Measurements from ENCODE around the gene ACER2. TPM values are rescaled to one million over a fixed set of nuclear protein-coding genes. Genes with fewer than 3 reads are reported as not detected.

ACER2 gene
- total and polyA plus RNA-seq, 2 of the 4 experiments (the other 2 are of a cell fraction): 0.84 to 1.6 TPM

GRCh38 chr9:19470981-19471650 lies 62.3 kb downstream of the ACER2 start:
- in situ Hi-C loops (cut with MboI; ENCODE audit: low sequenced_read_pairs) (no loop called here), dilution Hi-C loops (cut with HindIII; ENCODE audit: low sequenced_read_pairs, unreplicated experiment) (no loop called here), intact Hi-C loops (cut with micrococcal nuclease) (no loop called here)
- no peak overlapping the region for H2BK5ac ChIP-seq (ENCODE audit: low read depth, low read length, poor library complexity, severe bottlenecking)
- no peak overlapping the region for H2BK15ac ChIP-seq (ENCODE audit: low read depth, low read length)
- no peak for TF ChIP-seq FOS (IDR thresholded peaks at IDR 0.05; ENCODE audit: low read depth, low read length)
- TF ChIP-seq MAZ (IDR thresholded peaks at IDR 0.05; ENCODE audit: borderline replicate concordance, low read depth, low read length): no peak
- TF ChIP-seq RAD21 (IDR thresholded peaks at IDR 0.05; ENCODE audit: low read length): no peak
- TF ChIP-seq USF2 (IDR thresholded peaks at IDR 0.05; ENCODE audit: low read depth, low read length): no peak
- TF ChIP-seq RFX5 (IDR thresholded peaks at IDR 0.05; ENCODE audit: low read depth, low read length): no peak
- no peak for TF ChIP-seq SMC3 (IDR thresholded peaks at IDR 0.05; ENCODE audit: low read depth, low read length)
- no peak for TF ChIP-seq RCOR1 (IDR thresholded peaks at IDR 0.05; ENCODE audit: insufficient replicate concordance, low read length)
- no peak for TF ChIP-seq NFE2L2 (IDR thresholded peaks at IDR 0.05; ENCODE audit: low read depth, low read length)
- no peak for TF ChIP-seq CTCF (conservative IDR thresholded peaks at IDR 0.05; ENCODE audit: low read depth, low read length)
- TF ChIP-seq CEBPB (IDR thresholded peaks at IDR 0.05; ENCODE audit: low read depth, low read length): no peak
- TF ChIP-seq MXI1 (IDR thresholded peaks at IDR 0.05; ENCODE audit: borderline replicate concordance, low read depth, low read length): no peak
- TF ChIP-seq POLR2A (IDR thresholded peaks at IDR 0.05; ENCODE audit: low read depth, low read length): no peak
- TF ChIP-seq MAFK (IDR thresholded peaks at IDR 0.05; ENCODE audit: low read depth, low read length): no peak
- TF ChIP-seq CHD1 (IDR thresholded peaks at IDR 0.05; ENCODE audit: low read depth, low read length): no peak
- TF ChIP-seq ELK1 (IDR thresholded peaks at IDR 0.05; ENCODE audit: borderline replicate concordance, low read depth, low read length): no peak
- TF ChIP-seq BHLHE40 (IDR thresholded peaks at IDR 0.05; ENCODE audit: low read depth, low read length): no peak
- H4K5ac ChIP-seq (ENCODE audit: low read depth, low read length): no peak overlapping the region
- no peaks in the 10 kb centered on the region; the same call in 1 of the 2 replicates for H3K9me1 ChIP-seq (ENCODE audit: insufficient read depth, low read length)
- no peak overlapping the region for H3K18ac ChIP-seq (ENCODE audit: low read depth, low read length)
- H3K27ac ChIP-seq (ENCODE audit: insufficient read depth, low read length): no peak overlapping the region
- no peak overlapping the region for H3K4me3 ChIP-seq (ENCODE audit: insufficient read depth, low read depth, low read length)
- ChIA-PET POLR2A (ENCODE audit: unreplicated experiment) (no interaction called here), CTCF (interaction anchor here (1.0 to 1.5 kb wide), 2 partner anchors 16 to 451 kb away, joined by 4 read pairs; no protein-coding TSS in a partner anchor)
- WGBS, 2 experiments (ENCODE audit: extremely low coverage in 2 of 2, insufficient read length in 1 of 2): no CpG with 5 or more reads among the region's 10 CpGs
- DNase-seq (peak; percentile 13), ATAC-seq (ENCODE audit: low read depth) (peak; percentile 53)
- no peaks in the 10 kb centered on the region for H3K36me3 ChIP-seq (ENCODE audit: control insufficient read depth, insufficient read depth, low read length)
- no peaks in the 10 kb centered on the region for H3K4me1 ChIP-seq (ENCODE audit: control insufficient read depth, insufficient read depth, low read length)
- no peak overlapping the region for H2AK9ac ChIP-seq (replicated peaks; ENCODE audit: low read depth, low read length, poor library complexity)
- no peak overlapping the region for H3K4ac ChIP-seq (ENCODE audit: low read depth, low read length)
- H2AFZ ChIP-seq (replicated peaks; ENCODE audit: low read length, poor library complexity): no peak overlapping the region
- peak overlapping the region; percentile 66 for H3K4me2 ChIP-seq (ENCODE audit: low read depth, low read length)
- no peak overlapping the region for H3K14ac ChIP-seq (replicated peaks; ENCODE audit: low read depth, low read length)
- BruUV-seq (replicated peaks): no TSS peak
- no peaks in the 10 kb centered on the region for H3K79me1 ChIP-seq (ENCODE audit: low read depth in 1 of 2, low read length in 2 of 2)
- H2BK20ac ChIP-seq (ENCODE audit: low read depth, low read length): no peak overlapping the region
- H4K8ac ChIP-seq (ENCODE audit: low read depth in 2 of 2, low read length in 2 of 2): no peak overlapping the region
- peaks cover 26% of the 10 kb centered on the region for H3K27me3 ChIP-seq (ENCODE audit: control insufficient read depth, insufficient read depth, low read length)
- no peaks in the 10 kb centered on the region for H4K20me1 ChIP-seq (ENCODE audit: insufficient read depth, low read length)
- H4K91ac ChIP-seq (ENCODE audit: insufficient read depth, low read depth, low read length): no peak overlapping the region
- no peak overlapping the region for H2BK120ac ChIP-seq (ENCODE audit: low read depth, low read length)
- H3K9me3 ChIP-seq (ENCODE audit: control insufficient read depth, insufficient read depth, low read length): no peaks in the 10 kb centered on the region
- no peak overlapping the region for H2AK5ac ChIP-seq (ENCODE audit: low read depth, low read length)
- no peak overlapping the region for H3K23ac ChIP-seq (ENCODE audit: low read depth, low read length)
- no peak overlapping the region for H3K9ac ChIP-seq (ENCODE audit: low read depth, low read length)
- no peak overlapping the region for H3K56ac ChIP-seq (ENCODE audit: extremely low read depth, insufficient read depth, low read length)
